GM10266 (cell line): Measurements from ENCODE around the gene PAWR.

ENCODE experiments used
- DNase-seq: peaks from one replicate; pipeline ENCODE4 v3.0.0; 2012; ENCODE audit errors: extremely low spot score
- TF ChIP-seq, protein P1 (sequence below): IDR thresholded peaks from 2 replicates; pipeline ENCODE4 v1.5.1; 2012; ENCODE audit warnings: mild to moderate bottlenecking, low read depth; ENCODE audit not compliant: control insufficient read depth, insufficient read depth; ENCODE audit errors: missing control alignments

Gene PAWR

DNA sequence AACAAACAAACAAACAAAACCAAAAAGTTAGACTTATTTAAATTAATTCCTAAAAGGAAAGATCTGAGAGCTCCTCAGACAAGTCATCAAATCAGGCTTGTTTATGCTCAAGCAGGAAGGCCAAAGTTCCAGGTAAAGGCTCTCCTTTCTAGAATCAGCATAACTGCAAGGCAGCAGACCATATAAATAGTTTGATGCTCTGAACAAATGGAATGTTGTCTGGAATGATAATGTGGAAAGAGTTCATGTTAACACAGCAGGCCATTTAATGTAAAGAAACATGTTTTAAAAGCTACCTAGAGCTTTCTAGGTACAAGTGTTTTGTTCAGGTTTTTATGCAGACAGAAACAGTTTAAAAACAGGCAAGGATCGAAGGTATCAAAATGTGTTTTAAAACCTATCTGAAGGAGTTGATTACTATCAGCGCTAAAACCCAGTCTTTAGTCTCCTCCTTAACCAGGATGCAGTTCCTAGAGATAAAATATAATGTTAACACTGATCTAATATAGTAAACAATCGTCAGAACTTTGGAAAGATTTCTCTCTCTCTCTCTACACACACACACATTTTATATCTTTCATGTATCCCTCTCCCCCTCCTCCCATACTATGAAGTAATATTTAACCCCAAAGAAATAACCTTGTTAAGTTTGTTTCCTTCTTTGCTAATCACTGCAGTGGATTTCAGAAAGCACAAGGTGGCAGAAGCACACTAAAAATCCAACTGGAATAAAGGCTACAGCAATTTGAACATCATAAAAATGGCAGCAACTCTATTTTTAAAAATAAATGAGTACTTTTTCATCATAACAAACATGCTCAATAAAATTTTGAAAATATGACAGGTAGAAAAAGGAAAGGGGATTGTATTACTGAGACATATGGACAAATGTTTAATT lies 135.5 kb downstream of the PAWR start:
- TF ChIP-seq, protein P1, sequence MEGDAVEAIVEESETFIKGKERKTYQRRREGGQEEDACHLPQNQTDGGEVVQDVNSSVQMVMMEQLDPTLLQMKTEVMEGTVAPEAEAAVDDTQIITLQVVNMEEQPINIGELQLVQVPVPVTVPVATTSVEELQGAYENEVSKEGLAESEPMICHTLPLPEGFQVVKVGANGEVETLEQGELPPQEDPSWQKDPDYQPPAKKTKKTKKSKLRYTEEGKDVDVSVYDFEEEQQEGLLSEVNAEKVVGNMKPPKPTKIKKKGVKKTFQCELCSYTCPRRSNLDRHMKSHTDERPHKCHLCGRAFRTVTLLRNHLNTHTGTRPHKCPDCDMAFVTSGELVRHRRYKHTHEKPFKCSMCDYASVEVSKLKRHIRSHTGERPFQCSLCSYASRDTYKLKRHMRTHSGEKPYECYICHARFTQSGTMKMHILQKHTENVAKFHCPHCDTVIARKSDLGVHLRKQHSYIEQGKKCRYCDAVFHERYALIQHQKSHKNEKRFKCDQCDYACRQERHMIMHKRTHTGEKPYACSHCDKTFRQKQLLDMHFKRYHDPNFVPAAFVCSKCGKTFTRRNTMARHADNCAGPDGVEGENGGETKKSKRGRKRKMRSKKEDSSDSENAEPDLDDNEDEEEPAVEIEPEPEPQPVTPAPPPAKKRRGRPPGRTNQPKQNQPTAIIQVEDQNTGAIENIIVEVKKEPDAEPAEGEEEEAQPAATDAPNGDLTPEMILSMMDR, result peak; percentile 59
- no peak for DNase-seq

DNA sequence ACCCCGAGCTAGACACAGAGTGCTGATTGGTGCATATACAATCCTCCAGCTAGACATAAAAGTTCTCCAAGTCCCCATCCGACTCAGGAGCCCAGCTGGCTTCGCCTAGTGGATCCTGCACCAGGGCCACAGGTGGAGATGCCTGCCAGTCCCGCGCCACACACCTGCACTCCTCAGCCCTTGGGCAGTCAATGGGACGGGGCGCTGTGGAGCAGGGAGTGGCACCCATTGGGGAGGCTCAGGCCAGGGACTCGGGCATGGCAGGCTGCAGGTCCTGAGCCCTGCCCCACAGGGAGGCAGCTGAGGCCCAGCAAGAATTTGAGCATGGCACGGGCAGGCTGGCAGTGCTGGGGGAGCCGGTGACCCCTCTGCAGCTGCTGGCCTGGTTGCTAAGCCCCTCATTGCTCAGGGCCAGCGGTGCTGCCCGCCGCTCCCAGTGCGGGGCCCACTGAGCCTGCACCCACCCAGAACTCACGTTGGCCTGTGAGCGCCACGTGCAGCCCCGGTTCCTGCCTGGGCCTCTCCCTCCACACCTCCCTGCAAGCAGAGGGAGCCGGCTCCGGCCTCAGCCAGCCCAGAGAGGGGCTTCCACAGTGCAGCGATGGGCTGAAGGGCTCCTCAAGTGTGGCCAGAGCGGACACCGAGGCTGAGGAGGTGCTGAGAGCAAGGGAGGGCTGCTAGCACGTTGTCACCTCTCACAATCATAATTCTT lies 136.7 kb downstream of the PAWR start:
- DNase-seq, result no peak
- TF ChIP-seq, protein P1, result no peak

DNA sequence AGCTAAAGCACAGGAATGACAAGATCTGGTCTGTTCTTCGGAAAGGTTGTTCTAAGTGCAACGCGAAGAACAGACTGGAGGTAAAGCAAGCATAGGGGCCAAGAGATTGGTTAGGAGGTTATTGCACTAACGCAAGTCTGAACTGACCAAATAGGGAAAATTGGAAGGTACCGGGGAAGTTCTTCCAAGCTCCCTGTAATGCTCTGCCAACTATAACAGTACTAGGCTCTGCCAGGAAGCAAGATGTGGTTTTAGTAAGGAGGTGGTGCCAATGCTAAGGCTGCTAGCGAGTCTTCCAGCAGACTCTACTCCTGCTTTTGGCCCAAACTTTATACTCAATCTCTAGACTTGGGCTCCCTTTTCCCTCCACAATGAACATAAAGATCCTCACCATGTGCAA lies 138.6 kb downstream of the PAWR start:
- DNase-seq, result no peak
- TF ChIP-seq, protein P1, result no peak

DNA sequence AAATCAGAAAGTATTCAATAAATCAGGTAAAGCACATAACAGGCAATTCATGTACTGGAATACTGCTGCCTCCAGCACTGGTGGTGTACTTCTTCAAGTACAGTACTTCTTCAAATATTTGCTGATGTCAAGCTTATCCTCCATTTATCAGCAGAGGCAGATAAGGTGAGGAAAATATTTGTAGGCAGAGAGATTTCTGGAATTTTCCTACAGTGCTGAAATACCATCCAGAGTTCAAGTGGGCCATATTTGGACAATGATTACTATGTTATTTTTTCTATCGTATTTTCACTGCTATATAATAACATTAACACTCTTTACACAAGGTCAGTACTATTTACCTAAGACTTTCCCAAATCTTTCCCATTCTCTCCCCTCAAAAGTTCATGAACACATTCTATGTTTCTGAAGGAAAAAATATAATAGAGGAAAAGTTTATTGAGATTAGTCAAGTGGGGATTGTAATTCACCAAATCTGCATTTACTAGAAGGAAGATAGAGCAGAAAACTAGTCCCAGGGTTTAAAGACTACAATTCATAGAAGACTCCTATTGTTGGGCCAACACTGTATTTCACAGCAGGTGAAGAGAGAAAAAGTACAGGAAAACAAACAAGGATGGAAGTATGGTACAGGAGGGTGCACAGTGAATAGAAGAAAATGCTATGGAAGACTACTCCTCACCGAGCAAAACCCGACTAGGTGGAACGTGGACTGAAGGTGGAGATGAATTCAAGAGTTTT lies 141.1 kb downstream of the PAWR start:
- TF ChIP-seq, protein P1, result no peak

DNA sequence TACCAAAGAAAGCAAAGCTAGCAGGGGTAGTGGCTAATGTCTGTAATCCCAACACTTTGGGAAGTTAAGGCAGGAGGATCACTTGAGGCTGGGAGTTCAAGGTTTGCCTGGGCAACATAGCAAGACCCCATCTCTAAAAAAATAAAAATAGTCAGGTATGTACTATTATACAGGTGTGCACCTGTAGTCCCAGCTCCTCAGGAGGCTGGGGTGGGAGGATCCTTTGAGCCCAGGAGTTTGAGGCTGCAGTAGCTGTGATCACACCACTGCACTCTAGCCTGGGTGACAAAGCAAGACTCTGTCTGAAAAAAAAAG lies 142.2 kb downstream of the PAWR start:
- no peak for DNase-seq
- TF ChIP-seq, protein P1, result no peak

More for the DNA sequence above, 141.1 kb downstream of the PAWR start:
- DNase-seq, result no peak

DNA sequence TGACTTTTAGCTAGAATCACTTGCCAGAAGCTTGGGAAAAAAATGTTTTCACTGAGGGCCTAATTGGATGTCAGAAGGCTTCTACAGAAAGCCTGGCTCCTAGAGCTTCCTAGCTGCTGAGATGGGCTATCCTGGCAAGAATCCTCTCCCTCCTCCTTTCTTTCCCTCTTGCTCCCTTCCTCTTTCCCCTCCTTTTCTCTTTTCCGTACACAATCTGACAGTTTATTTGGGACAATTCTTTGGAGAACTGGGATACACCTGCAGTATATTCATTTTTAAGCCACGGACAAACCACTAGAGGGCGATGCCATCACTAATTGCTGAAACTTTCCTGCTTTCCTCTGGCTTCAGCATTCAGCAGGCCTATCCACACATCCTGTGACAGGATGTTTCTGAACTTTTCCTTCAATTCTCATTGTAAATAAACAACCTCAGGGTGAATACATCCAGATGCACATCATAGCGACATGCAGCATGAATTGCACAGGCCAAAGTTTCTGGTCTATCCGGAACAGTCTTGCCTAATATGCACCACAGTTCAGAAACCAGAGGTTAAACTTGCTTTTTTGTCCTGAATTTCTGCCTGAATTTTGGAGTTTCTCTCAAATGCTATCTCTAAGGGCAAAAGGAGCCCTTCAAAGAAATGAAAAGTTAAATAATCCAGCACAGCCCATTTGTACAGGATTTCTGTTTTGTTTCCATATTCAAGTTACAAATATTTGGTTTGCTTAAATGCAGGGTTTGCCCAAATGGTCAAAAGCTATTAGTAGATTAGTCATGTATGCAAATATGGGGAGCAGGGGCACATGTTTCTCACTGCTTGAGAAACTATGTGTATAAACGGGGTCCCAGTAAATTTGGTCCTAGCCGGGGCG lies 142.8 kb downstream of the PAWR start:
- peak; percentile 57 for DNase-seq
- TF ChIP-seq, protein P1, result peak; percentile 74
